Measurements from ENCODE around the gene SORCS3. TPM values are rescaled to one million over a fixed set of nuclear protein-coding genes. Genes with fewer than 3 reads are reported as not detected.

SORCS3 gene
- total RNA-seq, 4 donors from 2014 or later, result 0.12 to 0.32 (median 0.15) TPM; not detected in 1

DNA sequence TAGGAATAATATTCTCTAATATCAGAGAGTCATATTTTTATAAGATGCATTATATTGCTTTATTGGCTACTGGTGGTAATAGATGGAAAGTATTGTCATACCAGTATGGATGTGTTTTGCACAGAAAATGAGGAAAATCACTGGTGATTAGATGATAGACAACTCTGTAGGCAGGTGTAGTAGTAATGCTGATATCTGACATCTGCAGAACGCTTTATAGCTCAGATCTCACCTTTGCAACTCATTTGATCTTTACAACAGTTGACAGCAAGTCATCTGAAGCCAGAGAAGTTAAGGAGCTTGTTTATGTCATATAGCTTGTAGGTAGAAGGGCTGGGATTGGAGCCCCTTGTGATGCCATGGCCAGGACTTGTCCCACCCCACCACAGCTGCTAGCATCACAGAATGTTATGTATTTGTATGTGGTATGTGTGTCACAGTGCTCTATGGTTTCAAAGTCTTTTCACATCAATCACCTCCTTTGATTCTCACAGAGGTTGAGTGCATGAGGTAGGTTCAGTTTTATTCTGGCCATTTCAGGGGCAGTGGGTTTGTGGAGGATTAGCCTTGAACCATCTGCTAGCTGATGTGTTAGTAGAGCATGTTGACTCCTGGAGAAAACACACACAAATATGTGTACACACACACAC lies 140.0 kb downstream of the SORCS3 start:
- DNase-seq (ENCODE audit: low spot score in 2 of 2), result no peak
- intact Hi-C loops (cut with DNase I; ENCODE audit: low total_unique reads), result no loop called here
- no peak overlapping the region for H3K4me3 ChIP-seq (ENCODE audit: low read depth, poor library complexity, severe bottlenecking)
- WGBS, 2 donors, result 57 to 62% methylated on average over 1 of the region's 1 CpG
- TF ChIP-seq, protein P1, sequence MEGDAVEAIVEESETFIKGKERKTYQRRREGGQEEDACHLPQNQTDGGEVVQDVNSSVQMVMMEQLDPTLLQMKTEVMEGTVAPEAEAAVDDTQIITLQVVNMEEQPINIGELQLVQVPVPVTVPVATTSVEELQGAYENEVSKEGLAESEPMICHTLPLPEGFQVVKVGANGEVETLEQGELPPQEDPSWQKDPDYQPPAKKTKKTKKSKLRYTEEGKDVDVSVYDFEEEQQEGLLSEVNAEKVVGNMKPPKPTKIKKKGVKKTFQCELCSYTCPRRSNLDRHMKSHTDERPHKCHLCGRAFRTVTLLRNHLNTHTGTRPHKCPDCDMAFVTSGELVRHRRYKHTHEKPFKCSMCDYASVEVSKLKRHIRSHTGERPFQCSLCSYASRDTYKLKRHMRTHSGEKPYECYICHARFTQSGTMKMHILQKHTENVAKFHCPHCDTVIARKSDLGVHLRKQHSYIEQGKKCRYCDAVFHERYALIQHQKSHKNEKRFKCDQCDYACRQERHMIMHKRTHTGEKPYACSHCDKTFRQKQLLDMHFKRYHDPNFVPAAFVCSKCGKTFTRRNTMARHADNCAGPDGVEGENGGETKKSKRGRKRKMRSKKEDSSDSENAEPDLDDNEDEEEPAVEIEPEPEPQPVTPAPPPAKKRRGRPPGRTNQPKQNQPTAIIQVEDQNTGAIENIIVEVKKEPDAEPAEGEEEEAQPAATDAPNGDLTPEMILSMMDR (IDR thresholded peaks at IDR 0.05), result no peak
- TF ChIP-seq POLR2A (IDR thresholded peaks at IDR 0.05), result no peak

DNA sequence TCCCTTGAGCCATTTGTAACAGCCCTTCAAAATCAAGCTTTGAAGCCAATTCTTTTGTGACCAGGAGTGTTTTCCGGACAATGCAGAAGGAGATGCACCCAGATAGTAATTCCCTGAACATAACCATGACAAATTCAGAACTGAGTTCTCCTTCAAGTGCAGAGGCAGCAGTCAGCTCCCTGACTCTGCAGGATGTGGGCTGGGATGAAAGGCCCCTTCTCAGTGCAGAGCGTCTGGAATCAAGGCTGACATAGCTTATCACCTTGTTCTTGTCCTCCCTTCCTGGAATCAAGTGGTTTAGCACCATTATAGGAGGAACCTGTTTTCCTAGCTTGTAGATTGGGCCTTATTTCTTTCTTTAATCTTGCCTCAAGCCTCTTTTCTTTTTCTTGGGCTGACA lies 143.4 kb downstream of the SORCS3 start:
- intact Hi-C loops (cut with DNase I; ENCODE audit: low total_unique reads), result no loop called here
- TF ChIP-seq, protein P1 (IDR thresholded peaks at IDR 0.05), result no peak
- no peak for TF ChIP-seq POLR2A (IDR thresholded peaks at IDR 0.05)
- DNase-seq (ENCODE audit: low spot score in 2 of 2), result no peak
- 72 to 77% methylated on average over 2 of the region's 2 CpGs for WGBS, 2 donors
- H3K4me3 ChIP-seq (ENCODE audit: low read depth, poor library complexity, severe bottlenecking), result no peak overlapping the region

DNA sequence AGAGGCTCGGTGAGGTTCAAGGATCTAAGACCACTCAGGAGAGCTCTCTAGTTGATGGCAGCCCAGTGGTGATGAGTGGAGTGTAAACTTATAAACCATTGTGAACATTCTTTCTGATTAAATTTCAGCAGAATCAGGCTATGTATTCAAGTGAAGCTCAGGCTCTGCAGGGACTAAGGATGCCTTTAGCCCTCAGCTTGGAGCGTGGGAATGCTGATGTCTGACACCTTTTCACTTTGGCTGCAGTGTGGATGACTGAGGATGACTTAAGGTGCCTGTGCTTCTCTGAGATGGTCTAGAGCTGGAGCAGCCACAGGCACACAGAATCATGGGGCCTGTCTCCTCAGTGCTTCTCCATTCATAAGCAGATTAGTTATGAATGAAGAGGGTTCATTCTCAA lies 150.4 kb downstream of the SORCS3 start:
- intact Hi-C loops (cut with DNase I; ENCODE audit: low total_unique reads), result no loop called here
- H3K4me3 ChIP-seq (ENCODE audit: low read depth, poor library complexity, severe bottlenecking), result no peak overlapping the region
- DNase-seq (ENCODE audit: low spot score in 2 of 2), result no peak
- WGBS, 2 donors, result 88 to 97% methylated on average over 2 of the region's 2 CpGs
- TF ChIP-seq, protein P1 (IDR thresholded peaks at IDR 0.05), result no peak
- no peak for TF ChIP-seq POLR2A (IDR thresholded peaks at IDR 0.05)

DNA sequence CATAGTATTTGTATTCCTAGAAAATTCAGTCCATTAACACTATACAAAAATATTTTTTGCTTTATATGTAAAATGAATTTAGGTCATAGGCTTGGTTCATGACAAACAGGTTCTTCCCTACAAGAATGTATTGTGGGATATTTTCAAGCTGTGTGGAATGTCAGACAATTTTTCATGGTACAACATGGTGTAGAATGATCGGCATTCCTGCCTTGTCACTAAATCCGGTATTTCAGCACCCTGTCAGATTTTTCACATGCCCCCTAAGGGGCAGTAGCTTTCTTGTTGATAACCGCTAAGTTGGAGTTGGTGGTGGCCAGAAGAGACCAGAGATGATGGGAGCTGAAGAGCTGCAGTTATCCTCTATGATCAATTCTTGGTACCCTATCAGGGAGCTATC lies 154.3 kb downstream of the SORCS3 start:
- intact Hi-C loops (cut with DNase I; ENCODE audit: low total_unique reads), result no loop called here
- no peak for TF ChIP-seq POLR2A (IDR thresholded peaks at IDR 0.05)
- TF ChIP-seq, protein P1 (IDR thresholded peaks at IDR 0.05), result no peak

DNA sequence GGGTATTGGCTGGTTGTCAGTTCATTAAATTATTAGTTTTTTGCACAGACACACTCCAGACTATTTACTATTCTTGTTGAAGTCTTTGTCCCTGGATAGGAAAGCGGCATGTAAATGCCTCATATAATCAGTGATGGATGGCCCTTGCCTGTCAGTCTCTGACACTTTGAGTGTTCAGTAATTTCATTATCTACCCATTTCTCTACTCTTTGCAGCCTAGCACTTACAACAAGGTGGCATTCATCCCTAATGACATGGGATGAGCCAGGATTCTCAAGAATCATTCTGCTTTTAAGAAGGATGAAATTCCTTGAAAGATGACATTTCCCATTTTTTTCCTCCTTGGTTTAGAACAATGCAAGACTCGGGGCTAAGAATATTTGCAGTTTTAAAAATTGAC lies 155.7 kb downstream of the SORCS3 start:
- 59% methylated on average over 2 of the region's 2 CpGs for WGBS, 2 donors
- TF ChIP-seq POLR2A (IDR thresholded peaks at IDR 0.05), result no peak
- TF ChIP-seq, protein P1 (IDR thresholded peaks at IDR 0.05), result no peak
- no peak for DNase-seq (ENCODE audit: low spot score in 2 of 2)
- H3K4me3 ChIP-seq (ENCODE audit: low read depth, poor library complexity, severe bottlenecking), result no peak overlapping the region
- intact Hi-C loops (cut with DNase I; ENCODE audit: low total_unique reads), result no loop called here

More for the DNA sequence above, 154.3 kb downstream of the SORCS3 start:
- H3K4me3 ChIP-seq (ENCODE audit: low read depth, poor library complexity, severe bottlenecking), result no peak overlapping the region
- 54 to 56% methylated on average over 3 of the region's 3 CpGs for WGBS, 2 donors
- DNase-seq (ENCODE audit: low spot score in 2 of 2), result no peak

DNA sequence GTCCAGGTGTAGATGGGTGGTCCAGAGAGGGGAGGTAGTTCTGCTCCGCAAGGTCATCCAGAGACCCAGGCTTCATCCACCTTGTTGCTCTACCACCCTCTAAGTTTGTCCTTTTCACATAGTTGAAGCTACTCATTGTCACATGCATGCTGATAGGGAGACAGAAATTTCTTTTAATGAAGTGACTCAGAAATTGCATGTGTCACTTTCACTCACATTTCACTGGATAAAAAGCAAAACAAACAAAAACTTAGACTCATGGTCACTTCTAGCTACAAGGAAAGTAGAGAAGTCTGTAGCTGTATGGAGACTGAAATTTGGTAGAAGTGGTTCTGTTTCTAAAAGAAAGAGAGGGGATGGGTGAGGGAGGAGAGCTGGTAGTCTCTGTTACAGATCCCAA lies 161.9 kb downstream of the SORCS3 start:
- TF ChIP-seq POLR2A (IDR thresholded peaks at IDR 0.05), result no peak
- TF ChIP-seq, protein P1 (IDR thresholded peaks at IDR 0.05), result no peak
- intact Hi-C loops (cut with DNase I; ENCODE audit: low total_unique reads), result no loop called here
- H3K4me3 ChIP-seq (ENCODE audit: low read depth, poor library complexity, severe bottlenecking), result no peak overlapping the region
- WGBS, 2 donors, result 97 to 100% methylated on average over 1 of the region's 1 CpG
- DNase-seq (ENCODE audit: low spot score in 2 of 2), result no peak

Measured in lower leg skin (tissue), 4 donors.